Neuronal stem cell (in vitro differentiated cells): ENCODE measurements around the gene ANKK1.

ENCODE experiments used
- DNase-seq: peaks from one replicate; pipeline ENCODE4 v3.0.0-alpha.2; 2013; ENCODE audit warnings: low spot score
- H2AFZ ChIP-seq: one replicate; pipeline ENCODE4 v1.6.1; 2013; ENCODE audit warnings: mild to moderate bottlenecking, low read length, inconsistent platforms
- H2AK5ac ChIP-seq: 2 replicates; pipeline ENCODE4 v1.6.1; 2013; ENCODE audit warnings: low read depth, mild to moderate bottlenecking, inconsistent platforms, low read length, moderate library complexity, mixed read lengths
- H2BK120ac ChIP-seq: 2 replicates; pipeline ENCODE4 v1.6.1; 2013; ENCODE audit warnings: low read depth, mild to moderate bottlenecking, inconsistent platforms, low read length, moderate library complexity, mixed read lengths
- H2BK12ac ChIP-seq: one replicate; pipeline ENCODE4 v1.6.1; 2013; ENCODE audit warnings: low read length, inconsistent platforms
- H2BK15ac ChIP-seq: 2 replicates; pipeline ENCODE4 v1.6.1; 2013; ENCODE audit warnings: mild to moderate bottlenecking, low read length, inconsistent platforms, mixed read lengths
- H2BK5ac ChIP-seq: one replicate; pipeline ENCODE4 v1.6.1; 2013; ENCODE audit warnings: inconsistent platforms, mild to moderate bottlenecking, low read length, moderate library complexity
- H3K14ac ChIP-seq: one replicate; pipeline ENCODE4 v1.6.1; 2013; ENCODE audit warnings: low read length, inconsistent platforms
- H3K18ac ChIP-seq: 2 replicates; pipeline ENCODE4 v1.6.1; 2013; ENCODE audit warnings: low read length, inconsistent platforms
- H3K23ac ChIP-seq: 2 replicates; pipeline ENCODE4 v1.6.1; 2013; ENCODE audit warnings: low read depth, mild to moderate bottlenecking, mixed read lengths, low read length, inconsistent platforms; ENCODE audit not compliant: poor library complexity
- H3K27ac ChIP-seq: replicated peaks from 3 replicates; pipeline ENCODE4 v1.5.1; 2013; ENCODE audit warnings: low read length, inconsistent platforms
- H3K27me3 ChIP-seq, 3 experiments: 2 replicates each; pipeline ENCODE4 v1.6.1; 2013; ENCODE audit warnings: low read length in 3 of 3, mild to moderate bottlenecking in 2 of 3, inconsistent platforms in 1 of 3, low read depth in 1 of 3, mixed read lengths in 1 of 3, moderate library complexity in 1 of 3; ENCODE audit not compliant: control insufficient read depth in 3 of 3, insufficient read depth in 3 of 3
- H3K36me3 ChIP-seq, 2 donors: replicated peaks in 1 of 2; 2 replicates each; pipeline ENCODE4 v1.6.1; 2013; ENCODE audit warnings: low read length in 2 of 2; ENCODE audit not compliant: control insufficient read depth in 2 of 2, insufficient read depth in 2 of 2
- H3K4ac ChIP-seq: 2 replicates; pipeline ENCODE4 v1.6.1; 2013; ENCODE audit warnings: inconsistent platforms, mild to moderate bottlenecking, low read length, moderate library complexity
- H3K4me1 ChIP-seq, 2 donors: 1 replicate in 1 of 2; 2 replicates in 1 of 2; pipeline ENCODE4 v1.6.1; 2013; ENCODE audit warnings: low read length in 2 of 2, low read depth in 1 of 2; ENCODE audit not compliant: control insufficient read depth in 2 of 2, insufficient read depth in 1 of 2
- H3K4me2 ChIP-seq: one replicate; pipeline ENCODE4 v1.6.1; 2013; ENCODE audit warnings: mild to moderate bottlenecking, low read length, inconsistent platforms; ENCODE audit not compliant: insufficient read depth, poor library complexity, severe bottlenecking
- H3K4me3 ChIP-seq, 2 donors: 2 replicates each; pipeline ENCODE4 v1.5.1; 2013; ENCODE audit warnings: low read length in 2 of 2, mild to moderate bottlenecking in 2 of 2, inconsistent platforms in 1 of 2, moderate library complexity in 1 of 2
- H3K79me1 ChIP-seq: one replicate; pipeline ENCODE4 v1.6.1; 2013; ENCODE audit warnings: low read depth, mild to moderate bottlenecking, inconsistent platforms, low read length, moderate library complexity
- H3K9ac ChIP-seq: one replicate; pipeline ENCODE4 v1.6.1; 2013; ENCODE audit warnings: mild to moderate bottlenecking, low read depth, low read length, inconsistent platforms; ENCODE audit not compliant: poor library complexity
- H3K9me3 ChIP-seq, 2 donors: replicated peaks in 1 of 2; 2 replicates each; pipeline versions ENCODE3 to v1.6.1; 2013; ENCODE audit warnings: low read length in 2 of 2, mild to moderate bottlenecking in 2 of 2, inconsistent platforms in 1 of 2, low read depth in 1 of 2, mixed read lengths in 1 of 2, moderate library complexity in 1 of 2; ENCODE audit not compliant: control insufficient read depth in 2 of 2, insufficient read depth in 1 of 2
- H4K8ac ChIP-seq: one replicate; pipeline ENCODE4 v1.6.1; 2013; ENCODE audit warnings: low read depth, mild to moderate bottlenecking, inconsistent platforms, low read length, moderate library complexity
- H4K91ac ChIP-seq: one replicate; pipeline ENCODE4 v1.6.1; 2013; ENCODE audit warnings: low read length, low read depth, mild to moderate bottlenecking, inconsistent platforms; ENCODE audit not compliant: poor library complexity
- WGBS, 2 donors: extraction: QIAGEN DNeasy Blood & Tissue Kit; methylation state at CpG; one replicate each; pipeline ENCODE4 v1.1.7; 2013; ENCODE audit warnings: missing lambda C conversion rate in 2 of 2, mixed read lengths in 1 of 2; ENCODE audit not compliant: insufficient read length in 2 of 2, insufficient replicate concordance in 1 of 2; ENCODE audit errors: extremely low coverage in 2 of 2; 5-methylcytosine and 5-hydroxymethylcytosine counted together

ANKK1 gene

GRCh38 chr11:113410414-113411135 lies 23.0 kb downstream of the ANKK1 start:
- Histone ChIP-seq H3K14ac (no peak overlapping the region), H4K91ac (no peak overlapping the region), H2BK5ac (peak overlapping the region; percentile 11), H2BK12ac (no peak overlapping the region), H2AFZ (no peak overlapping the region), H3K27ac (no peak overlapping the region), H3K79me1 (no peaks in the 10 kb centered on the region), H3K9me3 (no peaks in the 10 kb centered on the region), H2BK15ac (no peak overlapping the region), H3K36me3 (no peaks in the 10 kb centered on the region), H4K8ac (no peak overlapping the region), H2BK120ac (no peak overlapping the region), H3K23ac (peak overlapping the region; percentile 82), H3K9ac (no peak overlapping the region), H3K4ac (no peak overlapping the region), H3K4me2 (no peak overlapping the region), H3K4me1 (peaks cover 0 to 3% of the 10 kb centered on the region in 2 donors), H3K18ac (peak overlapping the region; percentile 15), H2AK5ac (no peak overlapping the region), H3K4me3 (peak overlapping the region in 1 of 2 donors; percentile 13), H3K27me3 (peaks cover 0 to 23% (median 0%) of the 10 kb centered on the region in 3 experiments)
- no peak for DNase-seq
- no CpG with 5 or more reads among the region's 21 CpGs for WGBS, 2 donors

- Histone ChIP-seq H4K91ac (no peak overlapping the region), H3K4me3 (no peak overlapping the region), H4K8ac (no peak overlapping the region), H2BK5ac (no peak overlapping the region), H2AFZ (no peak overlapping the region), H2BK12ac (no peak overlapping the region), H3K9ac (no peak overlapping the region), H3K23ac (no peak overlapping the region), H3K79me1 (no peaks in the 10 kb centered on the region), H3K27me3 (peaks cover 0 to 19% (median 0%) of the 10 kb centered on the region in 3 experiments), H3K4me2 (no peak overlapping the region), H3K4ac (no peak overlapping the region), H3K14ac (no peak overlapping the region), H2AK5ac (no peak overlapping the region), H3K18ac (no peak overlapping the region), H2BK15ac (no peak overlapping the region), H3K27ac (no peak overlapping the region), H3K36me3 (no peaks in the 10 kb centered on the region), H3K4me1 (peaks cover 0 to 3% of the 10 kb centered on the region in 2 donors), H3K9me3 (no peaks in the 10 kb centered on the region), H2BK120ac (no peak overlapping the region)
- no peak for DNase-seq
- no CpG with 5 or more reads among the region's 3 CpGs for WGBS, 2 donors
Measured at GRCh38 chr11:113411536-113411935, 24.0 kb downstream of the ANKK1 start.

- Histone ChIP-seq H2BK12ac (no peak overlapping the region), H2AFZ (no peak overlapping the region), H2AK5ac (no peak overlapping the region), H3K36me3 (no peaks in the 10 kb centered on the region), H3K18ac (peak overlapping the region; percentile 44), H3K23ac (no peak overlapping the region), H2BK120ac (no peak overlapping the region), H3K27me3 (peaks cover 0 to 13% (median 0%) of the 10 kb centered on the region in 3 experiments), H3K9me3 (no peaks in the 10 kb centered on the region), H3K9ac (no peak overlapping the region), H3K79me1 (no peaks in the 10 kb centered on the region), H3K4me3 (peak overlapping the region in 1 of 2 donors; percentile 28), H2BK15ac (no peak overlapping the region), H4K91ac (no peak overlapping the region), H2BK5ac (no peak overlapping the region), H3K4me2 (no peak overlapping the region), H4K8ac (no peak overlapping the region), H3K4ac (no peak overlapping the region), H3K4me1 (peaks cover 0 to 3% of the 10 kb centered on the region in 2 donors), H3K14ac (no peak overlapping the region), H3K27ac (no peak overlapping the region)
- no peak for DNase-seq
- WGBS, 2 donors, result no CpG with 5 or more reads among the region's 9 CpGs
Measured at GRCh38 chr11:113412675-113413074, 25.1 kb downstream of the ANKK1 start.

- H2AFZ ChIP-seq, result no peak overlapping the region
- no peak overlapping the region for H3K23ac ChIP-seq
- H4K91ac ChIP-seq, result no peak overlapping the region
- no peak overlapping the region for H2BK15ac ChIP-seq
- no peak for DNase-seq
- no peak overlapping the region for H3K27ac ChIP-seq
- no peak overlapping the region for H2BK120ac ChIP-seq
- no peak overlapping the region for H2BK12ac ChIP-seq
- H3K27me3 ChIP-seq, result no peaks in the 10 kb centered on the region
- H3K4me1 ChIP-seq, result no peaks in the 10 kb centered on the region
- no peak overlapping the region for H2BK5ac ChIP-seq
- H3K9ac ChIP-seq, result no peak overlapping the region
- H3K14ac ChIP-seq, result peak overlapping the region; percentile 40
- H4K8ac ChIP-seq, result no peak overlapping the region
- no peak overlapping the region for H3K18ac ChIP-seq
- no peak overlapping the region for H3K4me3 ChIP-seq
- no peak overlapping the region for H3K4ac ChIP-seq
- no peaks in the 10 kb centered on the region for H3K79me1 ChIP-seq
- H2AK5ac ChIP-seq, result no peak overlapping the region
- WGBS, 2 donors, result no CpG with 5 or more reads among the region's 16 CpGs
- H3K9me3 ChIP-seq, result no peaks in the 10 kb centered on the region
- no peaks in the 10 kb centered on the region for H3K36me3 ChIP-seq
- H3K4me2 ChIP-seq, result no peak overlapping the region
Measured at GRCh38 chr11:113415343-113415742, 27.8 kb downstream of the ANKK1 start.
